Ishikawa (cell line): ENCODE results near the gene PPP2R2C.

Experiments used
- EP300 ChIP-seq: IDR thresholded peaks from 2 replicates; pipeline ENCODE4 v1.6.1; 2012; ENCODE audit warnings: borderline replicate concordance
- TAF1 ChIP-seq: IDR thresholded peaks from 2 replicates; pipeline ENCODE4 v1.6.1; 2012; ENCODE audit warnings: low read depth, mild to moderate bottlenecking
- TF ChIP-seq, protein P1 (sequence below): IDR thresholded peaks from 2 replicates; pipeline ENCODE4 v1.6.1; 2012

DNA sequence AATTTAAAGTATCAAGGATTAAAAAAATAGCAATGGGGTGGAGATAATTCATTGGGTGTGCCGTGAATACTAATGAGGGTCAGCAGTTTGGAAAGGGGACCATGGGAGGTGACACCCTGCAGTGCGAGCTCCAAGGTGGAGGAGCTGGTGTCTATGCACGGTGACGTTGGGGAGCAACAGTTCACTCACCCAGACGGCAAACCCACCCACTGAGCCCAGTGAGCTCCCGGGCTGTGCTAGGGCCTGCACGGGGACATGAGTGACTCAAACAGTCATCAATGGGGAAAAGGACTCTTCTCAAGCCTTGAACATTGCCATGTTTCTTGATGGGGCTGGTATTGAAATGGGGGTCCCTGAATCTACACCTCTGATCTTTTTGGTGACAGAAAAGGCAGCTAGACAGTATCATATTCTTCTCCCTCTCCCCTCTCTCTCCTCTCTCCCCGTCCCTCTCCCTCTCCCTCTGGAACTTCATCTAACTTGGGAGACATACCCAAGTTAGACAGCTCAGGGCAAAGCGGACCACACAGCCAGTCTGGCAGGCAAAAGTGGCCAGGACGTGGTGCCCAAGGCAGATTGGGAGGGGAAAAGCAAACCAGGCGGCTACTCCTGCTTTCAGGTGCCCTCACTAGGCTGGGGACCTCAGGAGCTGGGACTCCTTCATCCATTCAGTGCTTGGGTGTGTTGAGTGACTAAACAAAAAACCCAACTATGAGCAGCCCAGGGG lies 26.3 kb upstream of the PPP2R2C start:
- TF ChIP-seq EP300 = no peak
- no peak for TF ChIP-seq TAF1
- TF ChIP-seq, protein P1, sequence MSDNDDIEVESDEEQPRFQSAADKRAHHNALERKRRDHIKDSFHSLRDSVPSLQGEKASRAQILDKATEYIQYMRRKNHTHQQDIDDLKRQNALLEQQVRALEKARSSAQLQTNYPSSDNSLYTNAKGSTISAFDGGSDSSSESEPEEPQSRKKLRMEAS = no peak
